Measurements from ENCODE around the gene EEF1AKMT2. TPM values are rescaled to one million over a fixed set of nuclear protein-coding genes. Genes with fewer than 3 reads are reported as not detected.
A peak's percentile ranks its signal among the peaks of the same experiment; 100 is the strongest.

EEF1AKMT2 gene
- total and polyA plus RNA-seq, 2 of the 13 experiments (the other 11 are each of a cell fraction or from before 2014, with no cell fraction given), result 11.3 to 19.3 TPM

DNA sequence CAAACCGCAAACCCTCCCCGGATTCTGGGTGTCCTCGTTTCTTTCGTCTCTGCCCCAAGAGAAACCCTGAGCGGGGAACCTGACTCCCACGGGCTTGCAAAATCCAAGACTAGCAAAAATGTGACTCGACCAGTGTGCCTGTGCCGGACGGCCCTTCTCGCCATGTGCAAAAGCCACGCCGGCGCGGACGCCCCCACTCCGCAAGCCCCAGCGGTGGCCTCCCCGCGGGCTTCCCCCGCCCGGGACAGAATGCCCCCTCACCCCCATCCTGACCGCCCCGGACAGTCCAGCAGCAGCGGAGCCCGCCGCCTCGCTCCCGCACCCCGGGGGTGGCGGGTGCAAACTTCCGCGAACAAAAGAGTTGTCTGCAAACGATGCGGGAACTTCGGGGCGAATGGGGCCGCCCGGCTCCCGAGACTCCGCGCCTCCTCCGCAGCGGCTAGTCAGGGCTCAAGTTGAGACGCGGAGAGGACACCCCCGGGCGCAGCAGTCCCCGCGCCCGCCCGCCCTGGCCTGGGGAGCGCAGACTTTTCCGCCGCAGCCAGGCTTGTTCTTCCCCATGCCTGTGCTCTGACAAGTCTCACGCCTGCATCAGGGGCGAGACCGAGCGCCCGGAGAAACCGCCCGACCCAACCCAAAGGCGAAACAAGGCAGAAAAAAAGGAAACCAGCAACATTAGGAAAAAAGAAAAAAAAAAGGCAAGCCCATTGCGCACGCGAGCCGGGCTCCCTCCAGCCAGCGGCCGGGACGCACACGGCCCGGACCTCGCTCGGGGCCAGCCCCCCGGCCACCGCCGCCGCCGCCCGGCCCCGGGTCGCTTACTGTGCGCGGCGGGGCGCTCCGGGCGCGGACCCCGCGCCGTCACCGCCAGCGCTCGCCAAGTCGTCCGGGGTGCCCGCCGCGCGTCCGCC is 48.2 kb downstream of the EEF1AKMT2 start (continued):
- TF ChIP-seq, protein P1, sequence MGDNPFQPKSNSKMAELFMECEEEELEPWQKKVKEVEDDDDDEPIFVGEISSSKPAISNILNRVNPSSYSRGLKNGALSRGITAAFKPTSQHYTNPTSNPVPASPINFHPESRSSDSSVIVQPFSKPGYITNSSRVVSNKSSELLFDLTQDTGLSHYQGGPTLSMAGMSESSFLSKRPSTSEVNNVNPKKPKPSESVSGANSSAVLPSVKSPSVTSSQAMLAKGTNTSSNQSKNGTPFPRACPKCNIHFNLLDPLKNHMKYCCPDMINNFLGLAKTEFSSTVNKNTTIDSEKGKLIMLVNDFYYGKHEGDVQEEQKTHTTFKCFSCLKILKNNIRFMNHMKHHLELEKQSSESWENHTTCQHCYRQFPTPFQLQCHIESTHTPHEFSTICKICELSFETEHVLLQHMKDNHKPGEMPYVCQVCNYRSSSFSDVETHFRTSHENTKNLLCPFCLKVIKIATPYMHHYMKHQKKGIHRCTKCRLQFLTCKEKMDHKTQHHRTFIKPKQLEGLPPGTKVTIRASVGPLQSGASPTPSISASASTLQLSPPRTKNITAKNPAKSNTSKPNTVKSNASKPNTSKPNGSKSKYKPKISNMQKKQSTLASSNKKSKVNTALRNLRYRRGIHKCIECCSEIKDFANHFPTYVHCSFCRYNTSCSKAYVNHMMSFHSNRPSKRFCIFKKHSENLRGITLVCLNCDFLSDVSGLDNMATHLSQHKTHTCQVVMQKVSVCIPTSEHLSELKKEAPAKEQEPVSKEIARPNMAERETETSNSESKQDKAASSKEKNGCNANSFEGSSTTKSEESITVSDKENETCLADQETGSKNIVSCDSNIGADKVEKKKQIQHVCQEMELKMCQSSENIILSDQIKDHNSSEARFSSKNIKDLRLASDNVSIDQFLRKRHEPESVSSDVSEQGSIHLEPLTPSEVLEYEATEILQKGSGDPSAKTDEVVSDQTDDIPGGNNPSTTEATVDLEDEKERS (CRISPR knock-in tag; IDR thresholded peaks at IDR 0.05), result no peak
- TF ChIP-seq, protein P2, sequence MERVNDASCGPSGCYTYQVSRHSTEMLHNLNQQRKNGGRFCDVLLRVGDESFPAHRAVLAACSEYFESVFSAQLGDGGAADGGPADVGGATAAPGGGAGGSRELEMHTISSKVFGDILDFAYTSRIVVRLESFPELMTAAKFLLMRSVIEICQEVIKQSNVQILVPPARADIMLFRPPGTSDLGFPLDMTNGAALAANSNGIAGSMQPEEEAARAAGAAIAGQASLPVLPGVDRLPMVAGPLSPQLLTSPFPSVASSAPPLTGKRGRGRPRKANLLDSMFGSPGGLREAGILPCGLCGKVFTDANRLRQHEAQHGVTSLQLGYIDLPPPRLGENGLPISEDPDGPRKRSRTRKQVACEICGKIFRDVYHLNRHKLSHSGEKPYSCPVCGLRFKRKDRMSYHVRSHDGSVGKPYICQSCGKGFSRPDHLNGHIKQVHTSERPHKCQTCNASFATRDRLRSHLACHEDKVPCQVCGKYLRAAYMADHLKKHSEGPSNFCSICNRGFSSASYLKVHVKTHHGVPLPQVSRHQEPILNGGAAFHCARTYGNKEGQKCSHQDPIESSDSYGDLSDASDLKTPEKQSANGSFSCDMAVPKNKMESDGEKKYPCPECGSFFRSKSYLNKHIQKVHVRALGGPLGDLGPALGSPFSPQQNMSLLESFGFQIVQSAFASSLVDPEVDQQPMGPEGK (CRISPR knock-in tag; IDR thresholded peaks at IDR 0.05), result peak; percentile 61
- TF ChIP-seq TSC22D2 (CRISPR knock-in tag; IDR thresholded peaks at IDR 0.05; ENCODE audit: borderline replicate concordance) (no peak), MTA1 (CRISPR knock-in tag; IDR thresholded peaks at IDR 0.05; ENCODE audit: borderline replicate concordance) (no peak), RBFOX2 (IDR thresholded peaks at IDR 0.05; ENCODE audit: low read depth, low read length) (0 out of 2 replicates have a peak, but pooled peaks have one; percentile 48), NKX3-1 (CRISPR knock-in tag; IDR thresholded peaks at IDR 0.05) (no peak), ZNF607 (CRISPR knock-in tag; IDR thresholded peaks at IDR 0.05; ENCODE audit: borderline replicate concordance) (no peak), ZNF292 (CRISPR knock-in tag; IDR thresholded peaks at IDR 0.05; ENCODE audit: borderline replicate concordance, low read depth) (no peak), CBFB (CRISPR knock-in tag; IDR thresholded peaks at IDR 0.05) (no peak), ZFYVE20 (CRISPR knock-in tag; IDR thresholded peaks at IDR 0.05; ENCODE audit: borderline replicate concordance, low read depth) (no peak), CEBPB (IDR thresholded peaks at IDR 0.05; ENCODE audit: borderline replicate concordance, low read depth, low read length) (no peak)
- TF ChIP-seq, protein P3, sequence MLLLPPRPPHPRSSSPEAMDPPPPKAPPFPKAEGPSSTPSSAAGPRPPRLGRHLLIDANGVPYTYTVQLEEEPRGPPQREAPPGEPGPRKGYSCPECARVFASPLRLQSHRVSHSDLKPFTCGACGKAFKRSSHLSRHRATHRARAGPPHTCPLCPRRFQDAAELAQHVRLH (CRISPR knock-in tag; IDR thresholded peaks at IDR 0.05; ENCODE audit: borderline replicate concordance, low read depth), result no peak
- TF ChIP-seq, protein P4, sequence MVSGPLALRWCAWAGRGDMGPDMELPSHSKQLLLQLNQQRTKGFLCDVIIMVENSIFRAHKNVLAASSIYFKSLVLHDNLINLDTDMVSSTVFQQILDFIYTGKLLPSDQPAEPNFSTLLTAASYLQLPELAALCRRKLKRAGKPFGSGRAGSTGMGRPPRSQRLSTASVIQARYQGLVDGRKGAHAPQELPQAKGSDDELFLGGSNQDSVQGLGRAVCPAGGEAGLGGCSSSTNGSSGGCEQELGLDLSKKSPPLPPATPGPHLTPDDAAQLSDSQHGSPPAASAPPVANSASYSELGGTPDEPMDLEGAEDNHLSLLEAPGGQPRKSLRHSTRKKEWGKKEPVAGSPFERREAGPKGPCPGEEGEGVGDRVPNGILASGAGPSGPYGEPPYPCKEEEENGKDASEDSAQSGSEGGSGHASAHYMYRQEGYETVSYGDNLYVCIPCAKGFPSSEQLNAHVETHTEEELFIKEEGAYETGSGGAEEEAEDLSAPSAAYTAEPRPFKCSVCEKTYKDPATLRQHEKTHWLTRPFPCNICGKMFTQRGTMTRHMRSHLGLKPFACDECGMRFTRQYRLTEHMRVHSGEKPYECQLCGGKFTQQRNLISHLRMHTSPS (CRISPR knock-in tag; IDR thresholded peaks at IDR 0.05; ENCODE audit: low read depth), result no peak
- TF ChIP-seq, protein P5, sequence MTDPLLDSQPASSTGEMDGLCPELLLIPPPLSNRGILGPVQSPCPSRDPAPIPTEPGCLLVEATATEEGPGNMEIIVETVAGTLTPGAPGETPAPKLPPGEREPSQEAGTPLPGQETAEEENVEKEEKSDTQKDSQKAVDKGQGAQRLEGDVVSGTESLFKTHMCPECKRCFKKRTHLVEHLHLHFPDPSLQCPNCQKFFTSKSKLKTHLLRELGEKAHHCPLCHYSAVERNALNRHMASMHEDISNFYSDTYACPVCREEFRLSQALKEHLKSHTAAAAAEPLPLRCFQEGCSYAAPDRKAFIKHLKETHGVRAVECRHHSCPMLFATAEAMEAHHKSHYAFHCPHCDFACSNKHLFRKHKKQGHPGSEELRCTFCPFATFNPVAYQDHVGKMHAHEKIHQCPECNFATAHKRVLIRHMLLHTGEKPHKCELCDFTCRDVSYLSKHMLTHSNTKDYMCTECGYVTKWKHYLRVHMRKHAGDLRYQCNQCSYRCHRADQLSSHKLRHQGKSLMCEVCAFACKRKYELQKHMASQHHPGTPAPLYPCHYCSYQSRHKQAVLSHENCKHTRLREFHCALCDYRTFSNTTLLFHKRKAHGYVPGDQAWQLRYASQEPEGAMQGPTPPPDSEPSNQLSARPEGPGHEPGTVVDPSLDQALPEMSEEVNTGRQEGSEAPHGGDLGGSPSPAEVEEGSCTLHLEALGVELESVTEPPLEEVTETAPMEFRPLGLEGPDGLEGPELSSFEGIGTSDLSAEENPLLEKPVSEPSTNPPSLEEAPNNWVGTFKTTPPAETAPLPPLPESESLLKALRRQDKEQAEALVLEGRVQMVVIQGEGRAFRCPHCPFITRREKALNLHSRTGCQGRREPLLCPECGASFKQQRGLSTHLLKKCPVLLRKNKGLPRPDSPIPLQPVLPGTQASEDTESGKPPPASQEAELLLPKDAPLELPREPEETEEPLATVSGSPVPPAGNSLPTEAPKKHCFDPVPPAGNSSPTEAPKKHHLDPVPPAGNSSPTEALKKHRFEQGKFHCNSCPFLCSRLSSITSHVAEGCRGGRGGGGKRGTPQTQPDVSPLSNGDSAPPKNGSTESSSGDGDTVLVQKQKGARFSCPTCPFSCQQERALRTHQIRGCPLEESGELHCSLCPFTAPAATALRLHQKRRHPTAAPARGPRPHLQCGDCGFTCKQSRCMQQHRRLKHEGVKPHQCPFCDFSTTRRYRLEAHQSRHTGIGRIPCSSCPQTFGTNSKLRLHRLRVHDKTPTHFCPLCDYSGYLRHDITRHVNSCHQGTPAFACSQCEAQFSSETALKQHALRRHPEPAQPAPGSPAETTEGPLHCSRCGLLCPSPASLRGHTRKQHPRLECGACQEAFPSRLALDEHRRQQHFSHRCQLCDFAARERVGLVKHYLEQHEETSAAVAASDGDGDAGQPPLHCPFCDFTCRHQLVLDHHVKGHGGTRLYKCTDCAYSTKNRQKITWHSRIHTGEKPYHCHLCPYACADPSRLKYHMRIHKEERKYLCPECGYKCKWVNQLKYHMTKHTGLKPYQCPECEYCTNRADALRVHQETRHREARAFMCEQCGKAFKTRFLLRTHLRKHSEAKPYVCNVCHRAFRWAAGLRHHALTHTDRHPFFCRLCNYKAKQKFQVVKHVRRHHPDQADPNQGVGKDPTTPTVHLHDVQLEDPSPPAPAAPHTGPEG (CRISPR knock-in tag; IDR thresholded peaks at IDR 0.05), result peak; percentile 83
